ENCODE data around the gene SRGAP2. TPM values are rescaled to one million over a fixed set of nuclear protein-coding genes. Genes with fewer than 3 reads are reported as not detected.
"Not testable (repeated sequence)": the region's sequence is repeated elsewhere in the genome, so short reads cannot be mapped to it uniquely, and the experiment has no call there.

The SRGAP2 gene
- total RNA-seq: 42.1 and 44.5 TPM in 2 replicates

- not testable (repeated sequence) for H3K36me3 ChIP-seq (ENCODE audit: control insufficient read depth, insufficient read depth, low read length); H3K27me3 ChIP-seq (ENCODE audit: control insufficient read depth, insufficient read depth, low read length); DNase-seq (ENCODE audit: low read depth)
- H3K4me3 ChIP-seq (ENCODE audit: low read depth, low read length): peak within 1 kb of the TSS; percentile 51
Measured at GRCh38 chr1:206203364-206204158, at the start of gene SRGAP2. Gene SRGAP2 (plus strand): TSS chr1:206203541. CDS start chr1:206205971, 2,430 bp downstream.

GRCh38 chr1:206167350-206168029 lies 35.9 kb upstream of the SRGAP2 start:
- DNase-seq (ENCODE audit: low read depth); H3K27me3 ChIP-seq (ENCODE audit: control insufficient read depth, insufficient read depth, low read length); H3K4me3 ChIP-seq (ENCODE audit: low read depth, low read length); H3K36me3 ChIP-seq (ENCODE audit: control insufficient read depth, insufficient read depth, low read length): not testable (repeated sequence)

- H3K4me3 ChIP-seq (ENCODE audit: low read depth, low read length); DNase-seq (ENCODE audit: low read depth); H3K36me3 ChIP-seq (ENCODE audit: control insufficient read depth, insufficient read depth, low read length); H3K27me3 ChIP-seq (ENCODE audit: control insufficient read depth, insufficient read depth, low read length): not testable (repeated sequence)
Measured at GRCh38 chr1:206169794-206170193, 33.5 kb upstream of the SRGAP2 start.

GRCh38 chr1:206173110-206173719 lies 30.1 kb upstream of the SRGAP2 start:
- not testable (repeated sequence) for H3K4me3 ChIP-seq (ENCODE audit: low read depth, low read length); DNase-seq (ENCODE audit: low read depth); H3K27me3 ChIP-seq (ENCODE audit: control insufficient read depth, insufficient read depth, low read length); H3K36me3 ChIP-seq (ENCODE audit: control insufficient read depth, insufficient read depth, low read length)

GRCh38 chr1:206174182-206174868 lies 29.0 kb upstream of the SRGAP2 start:
- not testable (repeated sequence) for H3K27me3 ChIP-seq (ENCODE audit: control insufficient read depth, insufficient read depth, low read length); H3K4me3 ChIP-seq (ENCODE audit: low read depth, low read length); H3K36me3 ChIP-seq (ENCODE audit: control insufficient read depth, insufficient read depth, low read length); DNase-seq (ENCODE audit: low read depth)
- peak; percentile 11 for TF ChIP-seq CTCF (IDR thresholded peaks at IDR 0.05; ENCODE audit: insufficient read depth, low read length, poor library complexity, severe bottlenecking)

GRCh38 chr1:206175459-206176113 lies 27.8 kb upstream of the SRGAP2 start:
- not testable (repeated sequence) for H3K4me3 ChIP-seq (ENCODE audit: low read depth, low read length); DNase-seq (ENCODE audit: low read depth); H3K36me3 ChIP-seq (ENCODE audit: control insufficient read depth, insufficient read depth, low read length); H3K27me3 ChIP-seq (ENCODE audit: control insufficient read depth, insufficient read depth, low read length)

GRCh38 chr1:206176114-206176502 lies 27.2 kb upstream of the SRGAP2 start:
- H3K27me3 ChIP-seq (ENCODE audit: control insufficient read depth, insufficient read depth, low read length); H3K36me3 ChIP-seq (ENCODE audit: control insufficient read depth, insufficient read depth, low read length); DNase-seq (ENCODE audit: low read depth); H3K4me3 ChIP-seq (ENCODE audit: low read depth, low read length): not testable (repeated sequence)

GRCh38 chr1:206178061-206178989 lies 25.0 kb upstream of the SRGAP2 start:
- H3K4me3 ChIP-seq (ENCODE audit: low read depth, low read length): not testable (repeated sequence)

GRCh38 chr1:206179666-206180065 lies 23.7 kb upstream of the SRGAP2 start:
- DNase-seq (ENCODE audit: low read depth); H3K27me3 ChIP-seq (ENCODE audit: control insufficient read depth, insufficient read depth, low read length); H3K36me3 ChIP-seq (ENCODE audit: control insufficient read depth, insufficient read depth, low read length); H3K4me3 ChIP-seq (ENCODE audit: low read depth, low read length): not testable (repeated sequence)

More at GRCh38 chr1:206178061-206178989, 25.0 kb upstream of the SRGAP2 start:
- not testable (repeated sequence) for H3K36me3 ChIP-seq (ENCODE audit: control insufficient read depth, insufficient read depth, low read length); H3K27me3 ChIP-seq (ENCODE audit: control insufficient read depth, insufficient read depth, low read length); DNase-seq (ENCODE audit: low read depth)

- not testable (repeated sequence) for H3K36me3 ChIP-seq (ENCODE audit: control insufficient read depth, insufficient read depth, low read length); DNase-seq (ENCODE audit: low read depth); H3K4me3 ChIP-seq (ENCODE audit: low read depth, low read length); H3K27me3 ChIP-seq (ENCODE audit: control insufficient read depth, insufficient read depth, low read length)
Measured at GRCh38 chr1:206182368-206183317, 20.7 kb upstream of the SRGAP2 start.

- not testable (repeated sequence) for H3K4me3 ChIP-seq (ENCODE audit: low read depth, low read length); H3K36me3 ChIP-seq (ENCODE audit: control insufficient read depth, insufficient read depth, low read length); DNase-seq (ENCODE audit: low read depth); H3K27me3 ChIP-seq (ENCODE audit: control insufficient read depth, insufficient read depth, low read length)
Measured at GRCh38 chr1:206183788-206184187, 19.6 kb upstream of the SRGAP2 start.

All from kidney epithelial cell (primary cell).